ENCODE measurements around the gene KCND1.
"Not testable (repeated sequence)": the region's sequence is repeated elsewhere in the genome, so short reads cannot be mapped to it uniquely, and the experiment has no call there.

Gene KCND1

DNA sequence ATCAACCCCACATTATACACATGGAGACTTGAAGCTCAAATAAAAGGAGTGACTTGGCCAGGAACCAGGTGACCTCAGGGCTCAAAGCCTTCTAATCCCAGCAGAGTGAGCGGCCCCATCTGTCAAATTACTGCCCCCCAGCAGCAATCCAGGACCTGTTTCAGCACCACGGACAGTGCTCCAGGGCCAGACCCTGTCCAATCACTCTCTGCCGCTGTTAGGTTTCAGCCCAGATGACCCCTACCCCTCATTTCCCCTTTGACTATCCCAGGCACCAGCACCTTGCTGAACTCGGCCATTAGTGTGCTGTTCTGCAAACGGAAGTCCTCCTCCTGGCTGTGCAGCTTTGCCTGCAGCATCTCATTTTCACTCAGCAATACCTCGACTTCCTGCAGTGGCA, 25.3 kb upstream of the KCND1 start:
- no peaks in the 10 kb centered on the region for H3K27me3 ChIP-seq (replicated peaks; ENCODE audit: control insufficient read depth, insufficient read depth, low read length)
- no peak for DNase-seq (ENCODE audit: extremely low read depth, insufficient read length)
- H3K4me3 ChIP-seq (replicated peaks; ENCODE audit: low read depth, low read length): no peak overlapping the region
- TF ChIP-seq, protein P1, sequence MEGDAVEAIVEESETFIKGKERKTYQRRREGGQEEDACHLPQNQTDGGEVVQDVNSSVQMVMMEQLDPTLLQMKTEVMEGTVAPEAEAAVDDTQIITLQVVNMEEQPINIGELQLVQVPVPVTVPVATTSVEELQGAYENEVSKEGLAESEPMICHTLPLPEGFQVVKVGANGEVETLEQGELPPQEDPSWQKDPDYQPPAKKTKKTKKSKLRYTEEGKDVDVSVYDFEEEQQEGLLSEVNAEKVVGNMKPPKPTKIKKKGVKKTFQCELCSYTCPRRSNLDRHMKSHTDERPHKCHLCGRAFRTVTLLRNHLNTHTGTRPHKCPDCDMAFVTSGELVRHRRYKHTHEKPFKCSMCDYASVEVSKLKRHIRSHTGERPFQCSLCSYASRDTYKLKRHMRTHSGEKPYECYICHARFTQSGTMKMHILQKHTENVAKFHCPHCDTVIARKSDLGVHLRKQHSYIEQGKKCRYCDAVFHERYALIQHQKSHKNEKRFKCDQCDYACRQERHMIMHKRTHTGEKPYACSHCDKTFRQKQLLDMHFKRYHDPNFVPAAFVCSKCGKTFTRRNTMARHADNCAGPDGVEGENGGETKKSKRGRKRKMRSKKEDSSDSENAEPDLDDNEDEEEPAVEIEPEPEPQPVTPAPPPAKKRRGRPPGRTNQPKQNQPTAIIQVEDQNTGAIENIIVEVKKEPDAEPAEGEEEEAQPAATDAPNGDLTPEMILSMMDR (IDR thresholded peaks at IDR 0.05; ENCODE audit: insufficient read depth, low read length, poor library complexity, severe bottlenecking): no peak
- H3K36me3 ChIP-seq (ENCODE audit: control insufficient read depth, insufficient read depth, low read length): peaks cover 7% of the 10 kb centered on the region; the same call in 1 of the 2 replicates

DNA sequence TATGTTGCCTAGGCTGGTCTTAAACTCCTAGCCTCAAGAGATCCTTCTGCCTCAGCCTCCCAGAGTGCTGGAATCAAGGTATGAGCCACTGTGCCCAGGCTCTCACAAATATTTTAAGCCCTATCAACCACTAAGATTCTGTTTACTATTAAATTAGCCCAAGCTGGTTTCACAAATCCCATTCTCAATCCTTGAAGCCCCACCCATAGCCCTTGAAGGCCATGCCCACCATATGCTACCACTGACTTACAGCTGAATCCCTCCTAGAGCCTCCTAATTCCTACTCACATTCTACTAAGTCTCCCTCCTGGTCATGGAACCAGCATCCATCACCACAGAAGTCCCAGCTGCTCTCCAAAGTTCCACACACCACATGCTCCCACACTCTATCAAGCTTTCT, 20.7 kb upstream of the KCND1 start:
- H3K27me3 ChIP-seq (replicated peaks; ENCODE audit: control insufficient read depth, insufficient read depth, low read length): no peaks in the 10 kb centered on the region
- TF ChIP-seq, protein P1 (IDR thresholded peaks at IDR 0.05; ENCODE audit: insufficient read depth, low read length, poor library complexity, severe bottlenecking): no peak
- no peak for DNase-seq (ENCODE audit: extremely low read depth, insufficient read length)
- peaks cover 14% of the 10 kb centered on the region for H3K36me3 ChIP-seq (ENCODE audit: control insufficient read depth, insufficient read depth, low read length)
- H3K4me3 ChIP-seq (replicated peaks; ENCODE audit: low read depth, low read length): no peak overlapping the region

DNA sequence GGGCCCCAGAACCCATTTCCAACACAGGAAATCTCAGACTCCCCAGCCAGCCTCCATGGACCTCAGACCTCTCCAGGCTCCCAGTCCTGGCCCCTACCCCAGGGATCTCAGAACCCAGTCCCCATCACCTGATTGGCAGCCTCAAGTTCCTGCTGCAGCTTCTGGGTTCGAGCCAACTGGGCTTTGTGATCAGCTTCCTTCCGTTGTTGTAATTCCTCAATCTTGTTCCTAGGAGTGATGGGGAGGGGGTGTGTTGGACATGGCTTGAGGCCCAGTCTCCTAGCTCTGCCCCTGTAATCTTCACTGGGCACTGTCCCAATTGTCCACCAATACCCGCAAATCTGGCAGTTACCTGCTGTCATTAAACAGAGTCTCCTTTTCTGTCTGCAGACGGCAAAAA, 17.8 kb upstream of the KCND1 start:
- Histone ChIP-seq H3K27me3 (replicated peaks; ENCODE audit: control insufficient read depth, insufficient read depth, low read length) (no peaks in the 10 kb centered on the region), H3K36me3 (ENCODE audit: control insufficient read depth, insufficient read depth, low read length) (peaks cover 12% of the 10 kb centered on the region), H3K4me3 (replicated peaks; ENCODE audit: low read depth, low read length) (no peak overlapping the region)
- no peak for DNase-seq (ENCODE audit: extremely low read depth, insufficient read length)
- TF ChIP-seq, protein P1 (IDR thresholded peaks at IDR 0.05; ENCODE audit: insufficient read depth, low read length, poor library complexity, severe bottlenecking): no peak

DNA sequence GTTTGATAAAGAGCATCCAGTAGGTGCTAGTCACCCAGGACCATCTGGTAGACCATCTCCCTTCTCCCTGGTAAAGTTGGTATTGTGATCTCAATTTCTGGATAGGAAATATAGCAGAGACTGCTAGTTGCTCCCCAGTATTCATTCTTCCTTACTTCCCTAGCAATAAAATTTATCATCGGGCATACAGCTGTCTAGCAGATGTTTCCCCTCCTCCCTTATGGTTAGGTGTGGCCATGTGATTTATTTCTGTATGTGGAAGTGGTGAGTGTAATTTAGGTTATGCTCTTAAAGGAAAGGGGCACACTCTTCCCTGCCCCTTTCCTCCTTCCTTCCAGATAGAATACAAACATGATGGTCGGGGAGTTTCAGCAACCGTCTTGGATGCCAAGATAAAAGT, 12.3 kb upstream of the KCND1 start:
- no peak for DNase-seq (ENCODE audit: extremely low read depth, insufficient read length)
- Histone ChIP-seq H3K4me3 (replicated peaks; ENCODE audit: low read depth, low read length) (no peak overlapping the region), H3K36me3 (ENCODE audit: control insufficient read depth, insufficient read depth, low read length) (peaks cover 13% of the 10 kb centered on the region), H3K27me3 (replicated peaks; ENCODE audit: control insufficient read depth, insufficient read depth, low read length) (no peaks in the 10 kb centered on the region)
- TF ChIP-seq, protein P1 (IDR thresholded peaks at IDR 0.05; ENCODE audit: insufficient read depth, low read length, poor library complexity, severe bottlenecking): no peak

DNA sequence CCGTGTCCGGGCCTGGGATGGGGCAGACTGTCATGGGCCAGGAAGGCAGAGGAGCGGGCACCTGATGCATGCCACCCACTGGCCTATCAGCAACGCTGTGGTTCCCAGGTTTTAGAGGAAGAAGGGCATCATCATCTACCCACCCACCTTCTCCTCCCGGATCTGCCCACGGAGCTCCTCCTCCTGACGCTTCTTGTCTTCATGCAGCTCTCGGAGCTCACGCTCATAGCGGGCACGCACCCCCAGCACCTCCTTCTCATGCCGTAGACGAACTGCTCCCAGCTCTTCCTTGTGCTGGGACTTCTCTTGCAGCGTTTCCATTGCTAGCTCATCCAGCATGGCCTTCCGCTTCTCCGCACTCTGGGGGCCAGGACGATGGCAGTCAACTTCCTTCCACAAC, 11.4 kb upstream of the KCND1 start:
- H3K36me3 ChIP-seq (ENCODE audit: control insufficient read depth, insufficient read depth, low read length): peaks cover 13% of the 10 kb centered on the region
- TF ChIP-seq, protein P1 (IDR thresholded peaks at IDR 0.05; ENCODE audit: insufficient read depth, low read length, poor library complexity, severe bottlenecking): no peak
- no peaks in the 10 kb centered on the region for H3K27me3 ChIP-seq (replicated peaks; ENCODE audit: control insufficient read depth, insufficient read depth, low read length)
- DNase-seq (ENCODE audit: extremely low read depth, insufficient read length): no peak
- no peak overlapping the region for H3K4me3 ChIP-seq (replicated peaks; ENCODE audit: low read depth, low read length)

DNA sequence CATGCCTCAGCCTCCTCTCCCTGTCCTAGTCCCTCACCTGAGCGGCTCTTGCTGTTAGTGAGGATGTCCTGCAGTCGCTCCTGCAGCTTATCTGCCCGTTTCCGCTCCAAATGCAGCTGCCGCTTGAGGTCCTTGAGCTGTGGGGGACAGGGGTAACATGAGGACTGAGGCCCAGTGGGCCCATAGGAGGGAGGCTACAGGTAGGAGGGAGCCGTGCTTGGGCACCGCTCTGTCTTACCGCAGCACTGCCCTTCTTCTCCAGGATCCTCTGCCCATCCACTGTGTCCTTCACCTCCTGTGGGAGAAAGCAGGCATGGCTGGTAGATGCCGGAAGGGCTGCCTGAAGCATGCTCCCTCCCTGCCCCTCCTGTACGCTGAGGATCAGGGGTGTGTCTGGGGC, 9.5 kb upstream of the KCND1 start:
- TF ChIP-seq, protein P1 (IDR thresholded peaks at IDR 0.05; ENCODE audit: insufficient read depth, low read length, poor library complexity, severe bottlenecking): no peak
- Histone ChIP-seq H3K27me3 (replicated peaks; ENCODE audit: control insufficient read depth, insufficient read depth, low read length) (no peaks in the 10 kb centered on the region), H3K4me3 (replicated peaks; ENCODE audit: low read depth, low read length) (no peak overlapping the region), H3K36me3 (ENCODE audit: control insufficient read depth, insufficient read depth, low read length) (peaks cover 13% of the 10 kb centered on the region)
- DNase-seq (ENCODE audit: extremely low read depth, insufficient read length): no peak

DNA sequence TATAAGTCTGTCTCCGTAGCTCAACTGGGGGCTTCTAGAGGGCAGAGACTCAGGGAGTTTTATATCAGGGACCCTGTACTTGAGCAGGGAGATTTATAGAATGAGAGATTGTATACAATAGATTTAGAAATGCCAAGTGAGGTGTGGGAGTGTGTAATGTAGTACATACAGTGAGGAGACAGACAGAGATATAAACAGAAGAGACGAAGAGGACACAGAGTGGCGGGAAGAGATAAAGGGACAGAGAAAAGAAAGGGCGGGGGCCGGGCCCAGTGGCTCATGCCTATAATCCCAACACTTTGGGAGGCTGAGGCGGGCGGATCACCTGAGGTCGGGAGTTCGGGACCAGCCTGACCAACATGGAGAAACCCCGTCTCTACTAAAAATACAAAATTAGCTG, 8.7 kb upstream of the KCND1 start:
- H3K4me3 ChIP-seq (replicated peaks; ENCODE audit: low read depth, low read length); DNase-seq (ENCODE audit: extremely low read depth, insufficient read length); H3K27me3 ChIP-seq (replicated peaks; ENCODE audit: control insufficient read depth, insufficient read depth, low read length): not testable (repeated sequence)
- H3K36me3 ChIP-seq (ENCODE audit: control insufficient read depth, insufficient read depth, low read length): peaks cover 15% of the 10 kb centered on the region
